ENCODE results near the gene UBR3.

DNA sequence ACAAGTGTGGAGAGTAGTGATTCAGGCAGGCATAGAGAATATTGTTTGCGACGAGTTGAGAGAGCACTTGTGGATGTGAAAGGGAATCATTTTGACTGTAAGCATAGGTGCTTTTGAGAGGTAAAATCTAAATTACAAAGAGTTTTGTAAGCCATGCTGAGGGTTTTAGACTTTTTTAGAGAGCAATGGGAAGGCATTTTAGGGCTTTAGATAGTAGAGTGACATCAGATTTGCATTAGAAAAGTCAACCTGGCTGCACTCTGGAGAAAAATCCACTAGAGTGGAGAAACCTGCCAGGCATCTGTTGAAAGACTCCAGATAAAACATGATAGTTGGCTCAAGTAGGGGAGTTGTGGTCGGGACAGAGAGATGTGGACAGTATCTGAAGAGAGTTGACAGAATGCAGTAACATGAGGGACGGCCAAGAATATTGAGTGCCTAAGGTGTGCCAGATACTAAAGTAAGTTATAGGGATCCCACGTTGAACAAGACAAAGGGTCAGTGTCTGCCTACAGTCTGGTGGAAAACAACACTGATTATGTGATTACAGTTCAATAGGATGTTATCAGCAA is 258.9 kb downstream of the UBR3 start:
- TF ChIP-seq GATA2 (IDR thresholded peaks at IDR 0.05; ENCODE audit: low read depth, low read length), result no peak
- no peak for TF ChIP-seq GATA3 (IDR thresholded peaks at IDR 0.05; ENCODE audit: low read depth, low read length)

Data from SH-SY5Y (cell line).